Measurements from ENCODE around the gene HINT3.

DNA sequence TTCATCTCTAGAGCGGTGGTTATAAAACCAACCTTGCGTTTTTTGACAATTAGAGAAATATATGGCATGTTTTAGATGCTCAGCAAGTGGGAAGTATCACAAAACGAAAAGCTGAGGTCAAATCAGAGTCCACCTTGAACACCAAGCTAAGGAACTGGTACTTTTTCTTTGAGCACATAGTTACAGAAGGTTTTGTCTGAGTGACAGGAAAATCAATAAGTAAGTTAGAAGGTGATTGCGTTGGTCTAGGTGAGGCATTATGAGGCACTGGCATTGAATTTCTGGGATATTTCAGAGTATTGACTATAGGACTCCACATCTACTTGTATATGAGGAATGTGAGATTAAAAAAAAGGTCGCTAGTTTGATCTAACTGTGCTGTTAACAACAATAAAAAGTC lies 597 bp upstream of the HINT3 start:
- TF ChIP-seq, protein P1, sequence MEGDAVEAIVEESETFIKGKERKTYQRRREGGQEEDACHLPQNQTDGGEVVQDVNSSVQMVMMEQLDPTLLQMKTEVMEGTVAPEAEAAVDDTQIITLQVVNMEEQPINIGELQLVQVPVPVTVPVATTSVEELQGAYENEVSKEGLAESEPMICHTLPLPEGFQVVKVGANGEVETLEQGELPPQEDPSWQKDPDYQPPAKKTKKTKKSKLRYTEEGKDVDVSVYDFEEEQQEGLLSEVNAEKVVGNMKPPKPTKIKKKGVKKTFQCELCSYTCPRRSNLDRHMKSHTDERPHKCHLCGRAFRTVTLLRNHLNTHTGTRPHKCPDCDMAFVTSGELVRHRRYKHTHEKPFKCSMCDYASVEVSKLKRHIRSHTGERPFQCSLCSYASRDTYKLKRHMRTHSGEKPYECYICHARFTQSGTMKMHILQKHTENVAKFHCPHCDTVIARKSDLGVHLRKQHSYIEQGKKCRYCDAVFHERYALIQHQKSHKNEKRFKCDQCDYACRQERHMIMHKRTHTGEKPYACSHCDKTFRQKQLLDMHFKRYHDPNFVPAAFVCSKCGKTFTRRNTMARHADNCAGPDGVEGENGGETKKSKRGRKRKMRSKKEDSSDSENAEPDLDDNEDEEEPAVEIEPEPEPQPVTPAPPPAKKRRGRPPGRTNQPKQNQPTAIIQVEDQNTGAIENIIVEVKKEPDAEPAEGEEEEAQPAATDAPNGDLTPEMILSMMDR (IDR thresholded peaks at IDR 0.05; ENCODE audit: low read length): no peak
- no peak for TF ChIP-seq EZH2 (IDR thresholded peaks at IDR 0.05; ENCODE audit: borderline replicate concordance, low read length)

Measured in OCI-LY1 (cell line).